HG03135 (cell line): ENCODE data around the gene NRIP1.
"Not testable (repeated sequence)": the region's sequence is repeated elsewhere in the genome, so short reads cannot be mapped to it uniquely, and the experiment has no call there.

Source experiments
- ATAC-seq: cut with Tn5 transposase; IDR thresholded peaks from one replicate; pipeline ENCODE4 v1.9.1; 2021; ENCODE audit warnings: mild to moderate bottlenecking, moderate library complexity; ENCODE audit not compliant: unreplicated experiment

NRIP1 gene

DNA sequence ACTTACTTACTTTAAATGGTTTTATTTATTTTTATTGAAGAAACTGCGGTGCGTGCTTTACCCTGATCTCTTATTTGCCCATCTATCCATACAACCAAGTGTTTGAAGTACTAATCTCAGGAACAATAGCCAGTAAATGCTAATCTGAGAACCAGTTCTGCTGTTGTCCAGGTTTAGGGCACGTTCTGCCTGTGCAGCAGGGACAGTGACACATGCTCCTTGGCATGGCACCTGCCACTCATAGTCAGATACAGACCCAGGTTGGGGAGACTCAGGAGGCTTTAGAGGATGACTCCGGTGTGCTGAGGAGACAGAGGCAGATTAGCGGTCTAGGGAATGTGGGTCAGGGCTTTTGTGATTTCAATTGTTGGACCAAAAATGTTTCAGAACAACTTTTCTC lies 83.6 kb downstream of the NRIP1 start:
- ATAC-seq, result no peak

DNA sequence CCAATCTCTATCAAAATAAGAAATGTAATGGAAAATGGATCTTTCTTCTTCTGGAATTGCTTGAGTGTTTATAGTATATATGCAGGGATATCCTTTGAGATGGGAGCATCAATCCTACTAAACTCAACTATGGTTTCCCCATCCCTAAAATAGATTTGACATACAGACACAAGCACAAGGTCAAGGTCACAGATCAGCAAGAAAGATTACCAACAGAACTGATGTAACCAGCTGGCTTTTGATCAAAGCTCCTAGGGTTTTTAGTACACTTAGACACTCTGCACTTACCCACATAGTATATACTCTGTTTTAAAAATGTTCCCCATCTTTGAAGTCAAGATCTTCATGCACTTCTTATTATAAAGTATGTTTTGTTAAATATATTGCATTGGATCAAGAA lies 85.5 kb downstream of the NRIP1 start:
- ATAC-seq, result no peak

DNA sequence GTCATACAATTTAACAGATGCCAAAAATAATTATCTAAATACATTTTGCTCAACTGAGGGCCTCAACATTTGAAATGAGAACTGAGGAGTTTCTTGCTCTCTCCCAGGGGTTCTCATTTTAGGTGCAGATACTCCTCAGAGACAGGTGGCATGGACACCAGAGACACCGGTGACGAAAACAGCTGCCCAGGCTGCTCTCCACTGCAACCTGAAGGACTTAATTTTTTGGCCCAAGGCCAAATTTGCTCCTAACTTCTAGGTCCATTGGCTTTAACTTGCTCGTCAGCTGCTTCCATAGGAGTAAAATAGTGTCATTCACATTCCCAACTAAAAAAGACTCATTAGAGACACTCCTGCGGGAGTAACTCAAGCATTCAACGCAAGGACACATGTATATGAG lies 87.0 kb downstream of the NRIP1 start:
- ATAC-seq, result no peak

DNA sequence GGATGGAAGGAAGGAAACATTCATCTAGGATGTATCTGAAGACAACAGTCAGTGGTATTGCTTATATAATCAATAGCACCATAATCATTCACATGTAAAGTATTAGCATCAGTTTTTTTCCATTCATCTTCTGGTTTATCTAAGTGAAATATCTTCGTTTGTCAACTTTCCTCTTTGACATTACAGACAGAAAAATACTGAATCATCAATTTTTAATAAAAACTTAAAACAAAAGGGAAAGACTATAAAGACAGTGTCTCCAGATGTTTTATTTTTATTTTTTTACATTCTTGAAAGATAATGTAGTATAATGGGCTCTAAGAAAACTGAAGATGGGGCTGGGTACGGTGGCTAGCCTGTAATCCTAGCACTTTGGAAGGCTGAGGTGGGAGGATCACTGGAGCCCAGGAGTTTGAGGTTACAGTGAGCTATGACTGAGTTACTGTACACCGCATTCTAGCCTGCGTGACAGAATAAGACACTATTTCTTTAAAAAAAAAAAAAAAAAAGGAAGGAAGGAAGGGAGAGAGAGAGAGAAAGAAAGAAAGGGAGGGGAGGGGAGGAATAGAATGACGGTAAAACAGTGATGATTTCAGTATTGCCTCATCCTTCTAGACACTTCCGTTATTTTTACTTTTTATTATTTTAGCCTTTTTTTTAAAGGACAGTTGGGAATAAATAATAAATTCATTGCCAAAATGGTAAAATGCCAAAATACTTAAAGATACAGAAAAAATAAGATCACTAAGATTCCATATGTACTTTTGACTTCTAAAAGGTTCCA lies 89.5 kb downstream of the NRIP1 start:
- ATAC-seq, result no peak

DNA sequence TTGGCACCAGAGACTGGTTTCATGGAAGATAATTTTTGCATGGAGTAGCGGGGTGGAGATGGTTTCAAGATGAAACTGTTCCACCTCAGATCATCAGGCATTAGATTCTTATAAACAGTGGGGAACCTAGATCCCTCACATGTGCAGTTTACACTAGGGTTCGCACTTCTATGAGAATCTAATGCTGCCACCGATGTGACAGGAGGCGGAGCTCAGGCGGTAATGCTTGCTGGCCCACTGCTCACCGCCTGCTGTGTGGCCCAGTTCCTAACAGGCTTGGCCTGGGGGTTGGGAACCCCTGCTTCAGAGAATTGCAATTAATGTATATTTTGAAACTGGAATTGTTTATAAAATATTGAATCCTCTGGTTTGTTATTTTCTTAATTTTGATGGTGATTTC lies 92.1 kb downstream of the NRIP1 start:
- ATAC-seq, result no peak

DNA sequence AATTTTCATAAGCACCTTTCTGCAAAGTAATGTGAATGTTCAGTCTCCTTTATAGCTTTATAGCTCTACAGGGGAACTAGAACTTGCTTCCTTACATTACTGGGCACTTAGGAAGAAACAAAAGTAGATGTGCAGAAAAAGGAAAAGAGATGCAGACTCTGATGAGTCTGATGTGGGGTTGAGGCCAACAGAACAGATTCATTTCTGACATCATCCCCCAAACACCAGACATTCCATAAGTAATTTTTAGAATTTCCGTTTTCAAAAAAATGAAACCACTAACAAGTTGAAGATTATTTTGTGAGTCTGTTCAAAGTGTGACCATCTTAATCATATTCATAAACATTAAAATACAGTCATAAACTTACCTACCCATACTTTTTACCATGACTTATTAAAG lies 96.0 kb downstream of the NRIP1 start:
- ATAC-seq, result no peak

DNA sequence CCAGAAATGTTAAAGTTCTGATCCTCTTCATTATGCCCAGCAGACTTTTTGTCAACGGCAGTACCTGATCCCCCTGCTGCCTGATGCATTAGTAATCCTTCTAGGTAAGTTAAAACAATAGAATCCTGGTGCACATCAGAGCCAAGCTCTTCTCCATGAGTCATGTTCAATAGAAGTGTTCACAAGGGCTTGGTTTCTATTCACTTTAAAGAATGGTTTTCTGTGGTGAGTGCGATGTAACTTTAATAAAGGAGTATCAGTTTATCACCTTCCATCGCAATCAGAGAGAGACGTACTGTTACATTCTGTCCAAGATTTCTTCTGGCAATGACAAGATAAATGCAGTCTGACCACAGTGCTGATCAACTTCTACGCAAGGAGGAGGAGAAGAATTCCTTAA lies 96.8 kb downstream of the NRIP1 start:
- no peak for ATAC-seq

DNA sequence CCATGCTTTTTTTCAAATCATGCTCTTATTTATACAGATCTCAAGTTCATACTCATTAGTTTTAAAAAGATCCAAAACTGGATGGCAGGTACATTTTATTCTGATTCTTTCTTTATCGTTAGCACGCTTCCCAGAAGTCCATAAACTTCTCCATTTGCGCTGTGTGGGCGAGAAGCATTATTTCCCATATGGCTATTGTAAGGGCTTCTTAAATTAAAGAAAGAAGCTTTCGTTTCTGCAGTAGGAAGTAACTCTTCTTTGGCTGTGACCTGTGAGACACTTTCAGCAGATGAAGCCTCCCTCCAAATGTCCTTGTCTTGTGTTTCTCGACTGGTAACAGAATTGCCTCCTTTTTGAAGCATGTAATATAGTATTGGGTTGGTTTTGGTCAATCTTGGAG lies 100.2 kb downstream of the NRIP1 start:
- ATAC-seq, result no peak

DNA sequence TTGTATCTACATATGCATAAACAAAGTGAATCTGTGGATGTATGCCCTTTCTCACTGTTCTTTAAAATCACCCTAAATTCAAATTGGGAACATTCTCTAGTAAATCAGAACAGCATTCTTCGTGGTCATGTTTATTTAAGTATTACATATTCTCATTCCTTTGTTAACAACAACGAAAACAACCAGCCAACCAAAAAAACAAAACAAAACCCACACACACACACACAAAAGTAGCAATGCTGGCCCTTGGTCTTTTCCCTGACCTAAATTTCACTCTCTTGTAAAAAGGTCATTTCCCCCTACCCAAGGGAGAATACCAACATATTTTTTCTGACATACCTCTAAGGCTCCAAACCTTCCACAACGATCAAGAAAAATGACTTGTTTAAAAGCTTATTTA lies 102.6 kb downstream of the NRIP1 start:
- ATAC-seq, result no peak

DNA sequence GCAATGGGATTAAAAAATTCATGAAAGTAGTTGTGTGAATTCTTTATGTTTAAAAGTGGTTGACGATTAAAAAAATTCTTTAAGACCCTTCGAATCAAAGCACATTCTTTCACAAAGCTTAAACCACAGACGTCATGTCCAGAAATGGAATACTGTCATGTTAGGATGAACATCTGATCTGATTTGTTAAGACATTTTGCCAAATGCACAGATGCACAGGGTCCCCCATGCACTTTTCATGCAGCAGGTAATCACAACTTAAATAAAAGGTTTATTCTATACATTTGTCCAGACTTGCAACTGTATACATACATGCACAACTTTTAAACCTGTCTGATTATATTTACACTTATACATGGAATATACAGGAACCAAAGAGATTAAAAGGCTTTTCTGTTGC lies 103.3 kb downstream of the NRIP1 start:
- ATAC-seq, result no peak

DNA sequence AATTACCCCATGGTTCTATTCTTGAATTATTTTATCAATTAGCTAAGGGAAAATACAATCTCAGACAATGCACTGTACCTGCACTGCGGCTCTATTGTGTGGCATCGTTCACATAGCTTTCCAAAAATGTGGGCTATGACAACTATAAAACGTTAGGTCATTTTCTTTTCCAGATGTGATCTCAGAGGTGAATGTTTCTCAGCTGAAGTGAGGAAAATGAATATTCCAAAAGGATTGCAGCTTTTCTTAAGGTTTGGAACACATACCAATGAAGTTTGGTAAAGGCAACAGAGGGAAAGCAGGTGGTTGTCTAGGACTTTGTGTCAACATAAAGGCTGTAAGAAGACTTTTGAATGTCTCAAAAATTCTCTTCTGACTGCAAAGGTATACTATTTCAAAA lies 105.5 kb downstream of the NRIP1 start:
- no peak for ATAC-seq

DNA sequence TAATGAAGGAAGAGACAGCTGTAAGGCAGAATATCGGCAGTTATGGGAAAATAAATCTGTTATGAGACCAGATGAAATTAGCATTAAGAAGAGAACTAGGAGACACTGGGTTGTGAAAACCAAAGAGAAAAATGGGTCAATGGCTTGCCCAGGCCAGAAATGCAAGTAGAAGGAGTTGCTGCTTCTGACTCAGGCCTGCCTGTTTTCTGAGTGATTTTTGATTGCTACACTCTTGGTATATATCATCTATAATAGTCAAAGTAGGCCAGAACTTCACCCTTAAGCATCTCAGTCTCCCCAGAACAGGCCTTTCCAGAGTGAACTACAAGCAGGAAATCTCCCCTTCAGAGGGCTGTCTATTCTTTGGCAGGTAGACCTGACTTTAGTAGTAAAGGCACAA lies 107.0 kb downstream of the NRIP1 start:
- ATAC-seq, result no peak

DNA sequence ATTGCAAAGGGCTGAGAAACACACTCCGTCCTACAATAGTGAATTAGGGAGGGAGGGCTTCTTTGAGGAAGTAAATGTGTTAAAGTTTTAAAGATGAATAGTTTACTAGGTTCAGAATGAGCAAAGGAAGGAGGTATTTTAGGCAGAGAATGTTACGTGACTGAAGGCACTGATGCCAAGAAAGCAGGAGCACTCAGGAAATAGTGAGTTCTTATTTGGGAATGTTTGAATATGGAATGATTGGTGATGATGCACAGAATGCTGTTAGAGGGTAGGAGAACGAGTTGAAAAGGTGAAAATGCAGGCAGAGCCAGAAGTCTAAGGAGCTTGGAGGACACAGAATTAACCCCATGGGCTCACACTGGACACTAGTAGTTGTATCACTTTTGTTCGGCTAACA lies 108.0 kb downstream of the NRIP1 start:
- no peak for ATAC-seq

DNA sequence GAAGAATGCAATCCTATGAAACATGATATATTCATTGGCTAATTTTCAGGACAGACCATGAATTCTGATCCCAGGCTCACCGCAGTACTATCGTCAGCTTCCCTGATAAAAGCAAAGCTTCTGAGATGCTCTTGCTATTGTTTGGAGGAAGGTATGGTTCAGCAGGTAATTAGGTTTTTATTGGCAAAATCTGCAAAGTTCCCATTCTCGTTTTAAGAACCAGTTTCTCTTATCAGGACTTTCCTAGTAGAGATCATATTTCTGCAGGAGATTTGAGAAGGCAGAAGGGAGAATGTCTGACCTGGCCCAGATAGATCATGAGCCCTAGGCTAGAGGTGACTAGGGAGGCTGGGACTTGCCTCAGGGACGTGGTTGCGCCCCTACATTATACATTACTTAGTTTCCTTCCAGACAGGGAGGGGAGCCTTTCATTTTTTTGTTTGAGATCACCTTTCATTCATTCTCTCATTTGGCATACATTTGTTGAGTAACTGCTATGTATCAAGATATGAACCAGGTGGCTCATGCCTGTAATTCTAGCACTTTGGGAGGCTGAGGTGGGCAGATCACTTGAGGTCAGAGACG lies 108.8 kb downstream of the NRIP1 start:
- no peak for ATAC-seq

DNA sequence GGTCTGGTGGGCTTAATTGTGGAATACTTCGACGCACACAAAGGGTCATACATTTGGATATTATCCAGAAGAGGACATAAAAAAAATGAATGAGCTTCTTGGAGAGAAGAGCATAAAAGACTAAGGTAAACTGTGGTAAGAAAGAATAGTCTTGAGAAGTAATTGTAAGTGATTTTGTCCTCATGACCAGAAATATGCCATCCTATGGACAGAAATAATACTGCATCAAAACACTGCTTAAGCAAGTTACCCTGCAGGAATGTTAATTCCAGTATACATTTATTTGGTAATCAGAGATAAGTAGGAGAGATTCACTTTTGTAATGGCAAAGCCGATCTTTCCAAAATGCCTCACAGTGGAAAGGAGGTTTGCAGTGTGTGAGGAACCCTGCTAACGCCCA lies 111.9 kb downstream of the NRIP1 start:
- ATAC-seq, result no peak

DNA sequence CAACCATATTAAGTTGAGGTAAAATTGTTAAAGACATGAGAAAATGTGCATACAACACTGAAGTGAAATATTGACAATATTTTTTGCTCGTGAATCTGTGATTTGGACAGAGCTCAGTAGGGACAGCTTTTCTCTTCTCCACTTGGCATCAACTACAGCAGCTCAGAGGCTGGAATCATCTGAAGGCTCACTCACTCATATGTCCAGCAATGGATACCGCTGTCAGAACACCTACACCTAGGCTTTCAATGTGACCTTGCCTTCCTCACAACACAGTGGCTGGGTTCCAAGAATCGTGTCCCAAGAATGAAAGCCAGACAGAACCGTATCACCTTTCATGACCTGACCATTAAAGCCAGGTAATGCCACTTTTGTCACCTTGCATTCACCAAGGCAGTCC lies 115.2 kb downstream of the NRIP1 start:
- no peak for ATAC-seq

DNA sequence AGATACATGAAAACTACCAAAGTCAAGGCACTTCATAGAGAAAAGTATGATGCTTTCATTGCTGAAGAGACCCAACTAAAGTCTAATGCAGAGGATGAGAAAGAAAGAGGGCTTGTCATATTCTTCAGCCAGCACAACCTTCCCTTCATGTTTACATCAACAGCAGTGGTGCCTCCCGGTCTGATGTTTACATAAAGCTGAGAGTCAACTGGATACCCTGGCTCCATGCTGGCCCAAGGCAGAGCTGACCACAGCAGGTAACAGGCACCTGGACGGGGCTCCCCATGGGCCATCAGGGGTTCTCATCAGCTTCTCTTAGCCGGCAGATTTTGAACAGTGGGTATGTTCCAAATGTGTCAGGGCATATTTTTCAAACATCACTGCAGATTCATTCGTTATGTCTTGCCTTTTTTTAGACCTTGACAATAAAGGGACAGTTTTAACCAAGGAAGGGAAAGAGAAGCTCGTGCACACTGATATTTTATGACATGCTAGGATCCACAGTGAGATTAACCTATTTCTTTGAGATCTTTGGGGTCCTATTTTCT lies 117.1 kb downstream of the NRIP1 start:
- no peak for ATAC-seq

DNA sequence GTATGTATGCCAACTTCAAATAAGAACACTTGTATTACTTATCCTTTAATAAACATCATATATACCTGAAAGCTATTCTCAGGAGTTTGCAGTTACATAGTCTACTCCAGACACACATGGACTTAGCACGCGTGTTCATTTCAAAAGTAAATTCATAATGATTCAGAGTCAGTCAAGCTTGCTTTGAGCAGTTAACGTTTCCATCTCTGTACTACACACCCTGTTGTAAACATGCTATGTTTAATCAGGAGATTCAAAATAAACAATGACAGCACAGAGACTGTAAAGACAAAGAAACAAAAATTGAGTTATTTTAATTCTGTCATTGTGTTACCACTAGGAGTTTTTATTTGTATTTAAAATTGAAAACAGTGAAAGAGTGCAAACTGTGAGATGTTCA lies 119.6 kb downstream of the NRIP1 start:
- ATAC-seq, result no peak

DNA sequence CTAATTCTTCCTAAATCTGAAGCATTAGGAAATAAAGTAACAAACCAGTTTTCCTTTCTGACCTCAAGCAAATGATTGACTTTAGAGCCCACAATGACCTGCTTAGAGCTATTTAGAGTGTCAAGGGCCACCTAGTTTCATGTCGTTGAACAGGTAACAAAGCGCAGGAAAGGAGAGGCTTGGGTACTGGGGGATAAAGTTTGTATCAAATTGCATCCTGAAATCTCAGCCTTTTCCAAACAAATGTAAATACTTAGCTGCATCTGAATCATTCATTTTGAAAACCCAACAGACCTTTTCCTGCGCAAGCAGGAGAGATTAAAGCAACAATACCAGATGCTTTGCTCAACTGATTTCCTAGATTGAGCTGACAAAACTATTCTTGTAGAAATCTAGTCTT lies 121.2 kb downstream of the NRIP1 start:
- no peak for ATAC-seq

DNA sequence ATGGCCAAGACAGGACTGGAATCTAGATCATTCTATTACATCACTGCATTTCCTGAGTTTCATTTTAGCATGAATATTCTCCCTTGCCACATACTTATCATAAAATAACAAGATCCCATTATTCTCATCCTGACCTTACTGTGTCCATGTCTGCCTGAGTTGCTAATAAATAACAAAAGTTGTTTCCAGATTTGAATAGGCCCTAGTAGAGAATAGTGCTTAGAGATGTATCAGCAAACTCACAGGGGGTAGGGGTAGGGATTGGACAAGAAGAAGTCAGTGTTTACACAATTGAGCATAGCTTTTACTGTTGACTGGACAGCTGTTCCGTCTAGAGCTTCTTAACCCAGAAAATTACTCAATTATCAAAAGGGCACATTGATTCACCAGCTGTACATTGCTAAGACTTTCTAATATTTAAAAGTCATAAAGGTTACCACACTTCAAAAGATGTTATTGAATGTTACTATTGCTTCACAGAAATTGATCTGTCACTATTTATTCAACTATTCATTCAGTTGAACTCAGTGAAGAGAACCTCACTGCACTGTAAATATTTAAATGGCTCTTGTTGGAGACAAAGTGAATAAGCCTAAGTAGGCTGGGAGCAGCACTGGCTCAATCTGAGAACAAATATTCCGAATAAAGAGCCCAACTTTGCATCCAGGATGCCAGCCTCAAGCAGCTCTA lies 121.9 kb downstream of the NRIP1 start:
- ATAC-seq, result no peak

DNA sequence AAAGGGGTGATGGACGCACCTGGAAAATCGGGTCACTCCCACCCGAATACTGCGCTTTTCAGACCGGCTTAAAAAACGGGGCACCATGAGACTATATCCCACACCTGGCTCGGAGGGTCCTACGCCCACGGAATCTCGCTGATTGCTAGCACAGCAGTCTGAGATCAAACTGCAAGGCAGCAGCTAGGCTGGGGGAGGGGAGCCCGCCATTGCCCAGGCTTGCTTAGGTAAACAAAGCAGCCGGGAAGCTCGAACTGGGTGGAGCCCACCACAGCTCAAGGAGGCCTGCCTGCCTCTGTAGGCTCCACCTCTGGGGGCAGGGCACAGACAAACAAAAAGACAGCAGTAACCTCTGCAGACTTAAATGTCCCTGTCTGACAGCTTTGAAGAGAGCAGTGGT lies 137.5 kb downstream of the NRIP1 start:
- not testable (repeated sequence) for ATAC-seq

DNA sequence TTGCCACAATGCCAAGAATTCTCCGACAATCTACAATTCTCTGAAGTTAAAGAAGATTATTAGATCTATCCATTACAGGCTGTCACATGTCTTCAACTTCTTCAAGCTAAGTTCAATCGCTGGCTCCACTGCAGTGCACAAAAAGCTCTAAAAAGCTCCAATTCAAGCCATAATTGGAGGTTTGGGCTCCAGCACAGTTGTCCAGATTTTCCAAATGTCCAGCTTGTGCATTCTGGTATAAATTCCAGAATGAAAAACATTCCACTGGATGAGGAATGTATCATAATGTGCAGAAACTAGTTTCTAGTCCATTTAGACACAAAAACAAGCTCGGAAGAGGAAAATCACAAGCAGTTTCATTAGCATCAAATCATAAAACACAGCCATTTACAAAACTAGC lies 138.6 kb downstream of the NRIP1 start:
- ATAC-seq, result no peak
